HG02885 (cell line): Measurements from ENCODE around the gene PUSL1.

ENCODE experiments used
- ATAC-seq: cut with Tn5 transposase; IDR thresholded peaks from one replicate; pipeline ENCODE4 v1.9.1; 2021; ENCODE audit warnings: mild to moderate bottlenecking; ENCODE audit not compliant: unreplicated experiment, poor library complexity

PUSL1 gene

DNA sequence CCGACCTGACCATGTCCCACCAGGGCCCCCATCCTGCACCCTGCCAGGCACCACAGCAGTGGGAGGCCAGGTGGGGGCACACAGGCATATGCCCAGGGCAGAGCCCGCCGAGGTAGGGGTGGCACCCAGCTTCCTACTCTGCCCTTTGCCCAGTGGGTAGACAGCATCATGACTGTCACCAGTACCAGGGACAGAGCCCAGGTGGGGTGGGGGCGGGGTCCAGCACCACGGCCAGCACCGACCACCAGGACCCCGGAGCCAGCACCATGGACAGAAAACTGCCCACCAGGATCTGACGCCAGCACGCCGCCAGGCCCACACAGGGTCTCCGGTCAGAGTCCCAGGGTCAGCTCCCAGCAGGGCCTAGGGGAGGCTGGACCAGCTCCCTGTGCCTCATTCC lies 26.4 kb downstream of the PUSL1 start:
- ATAC-seq, result no peak

DNA sequence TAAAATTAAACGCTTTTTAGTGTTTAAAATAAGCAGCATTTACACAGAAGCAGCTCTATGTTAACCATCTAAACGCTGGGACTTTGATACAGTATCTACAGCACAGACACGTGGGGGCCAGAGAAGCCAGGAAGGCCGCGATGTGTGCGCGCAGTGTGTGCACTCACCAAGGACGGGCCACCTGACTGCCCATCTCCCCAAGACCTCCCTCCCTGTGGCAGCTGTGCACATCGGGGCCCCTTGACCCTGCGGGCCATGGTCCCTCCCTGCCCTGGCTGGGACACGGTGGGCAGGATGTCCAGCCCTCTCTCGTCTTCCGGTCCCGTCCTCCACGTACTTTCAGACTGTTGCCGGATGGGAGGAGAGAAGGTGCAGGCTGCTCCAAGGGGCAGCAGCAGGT lies 26.9 kb downstream of the PUSL1 start:
- ATAC-seq, result no peak

DNA sequence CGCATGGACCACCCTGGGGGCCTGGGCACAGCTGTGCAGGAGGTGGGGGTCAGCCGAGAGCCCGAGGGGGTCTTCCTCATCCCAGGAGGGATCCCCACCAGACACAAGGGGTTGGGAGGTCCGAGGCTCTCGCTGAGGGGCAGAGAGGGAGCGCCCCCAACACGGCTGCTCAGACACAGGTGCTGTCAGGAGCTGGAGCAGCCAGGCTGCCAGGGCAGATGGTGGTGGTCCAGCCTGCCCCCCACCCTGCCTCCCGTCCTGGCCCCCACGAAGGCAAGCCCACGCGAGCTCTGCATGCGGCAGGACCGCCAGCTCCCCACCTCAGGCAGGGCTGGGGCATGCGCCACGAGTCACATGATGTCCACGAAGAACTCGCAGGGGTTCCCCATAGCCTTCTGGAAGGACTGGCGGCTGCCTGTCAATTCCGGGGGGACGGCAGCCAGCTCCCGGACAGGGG lies 27.4 kb downstream of the PUSL1 start:
- no peak for ATAC-seq

DNA sequence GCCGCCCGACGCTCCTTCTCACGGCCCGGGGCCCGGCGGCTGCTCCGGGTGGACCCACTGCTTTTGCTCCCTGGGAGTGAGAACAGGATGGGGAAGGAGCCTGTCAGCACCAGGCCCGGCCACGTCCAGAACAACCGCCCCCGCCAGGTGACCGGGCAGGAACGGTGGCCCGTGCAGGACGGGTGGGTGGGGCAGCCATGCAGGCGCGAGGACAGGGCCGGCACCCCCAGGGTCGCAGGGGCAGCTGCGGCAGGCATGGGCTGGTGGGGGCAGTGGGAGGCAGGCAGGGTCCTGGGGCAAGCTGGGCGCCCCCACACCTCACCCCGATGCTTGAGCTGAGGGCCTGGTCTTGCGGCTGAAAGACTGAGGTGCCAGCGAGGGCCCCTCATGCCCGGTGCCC lies 28.0 kb downstream of the PUSL1 start:
- ATAC-seq, result no peak

DNA sequence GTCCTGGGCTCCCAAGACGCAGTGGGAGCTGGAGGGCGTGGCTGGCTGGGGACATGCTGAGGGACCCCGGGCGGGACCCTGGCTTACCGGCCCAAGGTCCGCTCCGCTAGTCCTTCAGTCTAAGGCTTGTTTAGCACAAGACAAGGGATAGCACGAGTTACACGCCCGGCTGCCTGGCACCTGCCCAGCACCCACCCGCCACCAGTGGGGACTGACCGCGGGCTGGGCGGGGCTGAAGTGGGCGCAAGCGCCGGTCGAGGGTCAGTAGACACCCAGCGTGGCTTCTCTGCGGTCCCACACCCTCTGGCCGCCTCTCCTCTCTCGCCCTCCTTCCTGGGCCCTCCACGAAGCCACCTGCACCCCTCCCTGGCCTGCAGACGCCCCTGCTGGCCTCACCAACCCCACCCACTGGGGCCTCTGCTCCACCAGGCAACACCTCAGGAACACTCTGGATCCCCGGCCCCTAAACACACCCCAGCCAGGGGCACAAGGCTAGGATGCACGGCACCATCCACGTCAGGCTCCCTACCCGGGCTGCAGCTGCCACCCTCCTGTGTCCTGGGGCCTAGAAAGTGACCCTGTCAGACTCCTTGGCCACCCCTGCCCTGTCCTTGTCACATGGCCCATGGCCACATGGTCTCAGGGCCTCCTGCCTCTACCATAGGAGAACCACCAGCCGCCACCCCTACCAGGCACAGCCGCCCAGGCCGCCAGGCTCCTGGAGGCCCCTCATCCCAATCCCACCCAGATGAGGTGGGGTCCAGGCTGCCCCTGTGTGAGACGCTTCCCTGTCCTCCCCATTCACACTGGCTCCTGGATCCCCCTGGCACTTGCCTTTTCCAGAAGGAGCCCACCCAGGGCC lies 28.8 kb downstream of the PUSL1 start:
- no peak for ATAC-seq

DNA sequence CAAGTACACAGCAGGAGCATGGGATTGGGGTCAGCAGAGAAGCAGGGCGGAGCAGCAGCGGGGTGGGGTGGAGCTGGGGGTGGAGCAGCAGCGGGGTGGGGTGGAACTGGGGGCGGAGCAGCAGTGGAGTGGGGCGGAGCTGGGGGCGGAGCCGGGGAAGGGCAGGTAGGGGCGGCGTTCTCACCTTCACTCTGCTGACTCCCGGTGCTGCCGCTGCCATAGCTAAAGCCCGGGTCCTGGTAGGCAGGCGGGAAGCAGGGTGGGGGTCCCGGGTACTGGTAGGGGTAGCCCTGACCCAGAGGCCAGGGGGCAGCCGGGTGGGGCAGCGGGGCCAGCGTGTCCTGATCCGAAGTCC lies 29.4 kb downstream of the PUSL1 start:
- no peak for ATAC-seq

DNA sequence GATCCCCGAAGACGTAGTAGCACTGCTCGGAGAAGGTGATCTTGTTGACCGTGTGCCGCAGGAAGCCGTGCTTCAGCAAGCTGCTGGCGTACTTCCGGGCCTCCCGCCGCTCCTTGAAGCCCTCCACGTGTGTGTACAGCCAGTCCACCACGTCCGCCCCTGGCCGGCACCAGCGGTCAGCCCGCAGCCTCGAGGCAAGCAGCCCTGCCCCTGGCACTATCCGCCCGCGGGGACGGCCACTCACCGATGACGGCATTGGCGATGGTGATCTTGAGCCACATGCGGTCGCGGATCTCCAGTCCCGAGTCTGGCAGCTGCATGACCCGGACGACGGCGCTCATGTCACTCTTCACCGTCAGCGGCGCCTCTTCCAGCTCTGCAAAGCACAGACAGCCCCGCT lies 29.9 kb downstream of the PUSL1 start:
- ATAC-seq, result no peak

DNA sequence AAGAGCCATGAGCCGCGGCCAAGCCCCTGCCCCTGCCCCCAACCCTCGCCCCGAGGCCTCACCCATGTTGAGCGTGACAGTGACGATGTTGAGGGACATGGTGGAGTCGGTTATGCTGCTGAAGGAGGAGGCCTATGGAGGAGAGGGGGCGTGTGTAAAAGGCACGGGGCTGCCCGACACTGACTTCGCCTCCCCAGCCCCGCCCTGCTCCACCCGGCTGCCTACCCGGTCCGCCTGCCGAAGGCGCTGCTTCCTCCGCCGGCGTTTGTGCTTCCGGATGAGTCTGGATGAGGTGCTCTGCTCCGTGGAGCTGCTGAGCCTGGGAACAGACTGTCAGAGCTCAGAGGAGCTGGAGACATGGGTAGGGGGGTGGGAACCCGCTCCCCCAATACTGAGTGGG lies 31.8 kb downstream of the PUSL1 start:
- no peak for ATAC-seq

DNA sequence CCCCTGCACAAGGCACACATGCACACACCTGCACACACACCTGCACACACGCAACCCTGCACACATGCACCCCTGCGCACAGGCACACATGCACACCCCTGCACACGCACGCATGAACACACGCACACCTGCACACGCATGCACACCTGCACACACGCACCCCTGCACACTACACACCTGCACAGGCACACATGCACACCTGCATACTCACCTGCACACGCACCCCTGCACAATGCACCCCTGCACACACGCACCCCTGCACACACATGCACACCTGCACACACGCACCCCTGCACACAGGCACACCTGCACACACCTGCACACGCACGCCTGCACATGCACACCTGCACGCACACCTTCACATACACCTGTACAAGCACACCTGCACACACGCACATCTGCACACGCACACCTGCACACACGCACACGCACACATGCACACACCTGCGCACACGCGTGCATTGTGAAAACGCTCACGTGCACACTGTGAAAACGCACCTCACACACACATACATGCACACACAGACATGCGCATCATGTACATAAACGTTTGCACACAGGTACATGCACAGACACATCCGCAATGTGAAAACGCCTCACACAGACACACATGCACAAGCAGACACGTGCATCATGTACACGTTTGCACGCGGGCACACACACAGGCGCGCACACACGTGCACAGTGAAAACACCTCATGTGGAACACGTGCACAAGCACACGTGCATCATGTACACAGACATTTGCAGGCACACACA lies 32.6 kb downstream of the PUSL1 start:
- ATAC-seq, result no peak

DNA sequence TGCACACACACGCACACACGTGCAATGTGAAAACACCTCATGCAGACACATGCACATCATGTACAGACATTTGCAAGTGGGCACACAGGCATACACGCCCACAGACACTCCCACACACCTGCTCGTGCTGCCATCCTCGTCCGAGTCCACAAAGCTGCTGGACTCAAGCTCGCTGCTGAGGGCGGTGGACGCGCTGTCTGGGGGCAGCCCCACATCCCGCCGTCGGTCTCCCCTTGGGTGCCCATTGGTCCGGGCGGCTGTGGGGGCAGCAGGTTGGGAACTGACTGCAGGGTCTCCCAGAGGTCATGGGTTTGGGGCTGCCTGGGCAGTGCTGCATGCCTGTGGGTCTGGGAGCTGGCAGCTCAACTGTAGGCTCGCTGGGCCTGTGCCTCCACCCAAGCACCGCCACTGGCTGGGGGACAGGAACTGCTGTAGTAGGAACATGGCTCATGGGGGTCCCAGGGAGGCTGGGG lies 33.2 kb downstream of the PUSL1 start:
- no peak for ATAC-seq

DNA sequence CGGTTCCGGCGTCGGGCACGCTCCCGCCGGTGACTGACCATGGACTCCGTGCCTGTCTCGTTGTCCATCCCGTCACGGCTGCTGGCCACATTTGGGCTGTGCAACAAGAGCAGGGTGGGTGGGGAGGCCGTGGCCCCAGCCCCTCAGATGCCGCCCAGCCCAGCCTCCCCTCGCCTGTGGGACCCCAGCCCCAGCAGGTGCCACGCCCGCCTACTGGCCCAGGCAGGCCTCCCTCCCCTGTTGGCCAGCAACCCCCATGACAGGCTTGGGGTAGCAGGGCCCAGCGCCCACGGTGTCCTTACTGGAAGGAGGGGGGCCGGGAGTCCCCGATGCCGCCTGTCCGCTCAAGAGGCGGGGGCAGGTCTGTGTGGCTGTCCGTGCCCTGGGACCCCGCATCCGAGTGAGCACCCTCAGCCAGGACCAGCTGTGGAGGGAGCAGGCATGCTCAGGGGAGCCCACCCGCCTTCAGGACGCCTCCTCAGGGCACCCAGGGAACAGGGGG lies 33.7 kb downstream of the PUSL1 start:
- ATAC-seq, result no peak

DNA sequence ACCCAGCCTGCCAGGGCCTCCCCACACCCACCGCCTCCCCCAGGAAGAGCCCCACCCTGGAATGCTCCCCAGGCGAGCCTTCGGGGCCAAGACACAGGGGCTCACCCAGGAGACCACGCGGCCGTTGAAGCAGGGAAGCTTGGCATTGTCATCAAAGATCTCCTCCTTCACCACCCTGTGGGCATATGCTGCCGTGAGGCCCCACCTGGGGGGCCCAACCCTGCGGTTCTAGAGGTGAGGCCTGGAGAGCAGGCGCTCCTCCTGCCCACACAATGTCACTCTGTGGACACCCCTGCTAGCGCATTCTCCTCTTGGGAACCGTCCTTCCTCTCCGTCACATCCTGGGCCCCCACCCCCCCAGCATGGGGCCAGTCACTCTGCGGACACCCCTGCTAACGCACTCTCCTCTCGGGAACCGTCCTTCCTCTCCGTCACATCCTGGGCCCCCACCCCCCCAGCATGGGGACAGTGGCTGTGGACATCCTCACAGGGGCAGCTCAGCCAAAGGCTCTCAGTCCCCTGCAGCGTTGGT lies 34.3 kb downstream of the PUSL1 start:
- ATAC-seq, result no peak

DNA sequence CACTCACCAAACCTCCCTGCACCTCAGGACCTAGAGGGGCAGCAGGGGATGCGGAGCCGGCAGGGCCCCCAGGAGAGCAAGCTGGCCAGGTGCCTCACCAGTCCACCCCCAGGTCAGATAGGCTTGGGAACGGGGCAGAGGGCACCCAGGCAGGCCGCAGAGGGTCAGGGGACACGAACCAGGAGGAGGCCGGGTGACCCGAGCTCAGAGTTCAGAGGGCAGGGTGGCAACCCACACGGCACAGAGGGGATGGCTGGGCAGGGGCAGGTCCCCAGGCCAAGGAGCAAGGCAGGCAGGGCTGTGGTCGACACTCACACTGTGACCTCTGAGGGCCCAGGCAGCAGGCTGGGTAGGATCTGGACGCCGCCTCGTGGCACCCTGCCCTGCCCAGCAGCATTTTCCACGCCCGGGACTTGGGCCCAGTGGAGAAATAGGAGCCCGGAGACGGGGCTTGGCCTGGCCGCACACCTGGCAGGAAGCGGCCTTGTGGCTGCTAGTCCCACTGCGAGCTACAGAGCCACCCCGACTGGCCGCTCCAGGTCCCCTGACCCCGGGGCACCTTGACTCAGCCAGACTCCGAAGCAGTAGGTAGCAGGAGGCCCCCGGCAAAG lies 35.5 kb downstream of the PUSL1 start:
- no peak for ATAC-seq

DNA sequence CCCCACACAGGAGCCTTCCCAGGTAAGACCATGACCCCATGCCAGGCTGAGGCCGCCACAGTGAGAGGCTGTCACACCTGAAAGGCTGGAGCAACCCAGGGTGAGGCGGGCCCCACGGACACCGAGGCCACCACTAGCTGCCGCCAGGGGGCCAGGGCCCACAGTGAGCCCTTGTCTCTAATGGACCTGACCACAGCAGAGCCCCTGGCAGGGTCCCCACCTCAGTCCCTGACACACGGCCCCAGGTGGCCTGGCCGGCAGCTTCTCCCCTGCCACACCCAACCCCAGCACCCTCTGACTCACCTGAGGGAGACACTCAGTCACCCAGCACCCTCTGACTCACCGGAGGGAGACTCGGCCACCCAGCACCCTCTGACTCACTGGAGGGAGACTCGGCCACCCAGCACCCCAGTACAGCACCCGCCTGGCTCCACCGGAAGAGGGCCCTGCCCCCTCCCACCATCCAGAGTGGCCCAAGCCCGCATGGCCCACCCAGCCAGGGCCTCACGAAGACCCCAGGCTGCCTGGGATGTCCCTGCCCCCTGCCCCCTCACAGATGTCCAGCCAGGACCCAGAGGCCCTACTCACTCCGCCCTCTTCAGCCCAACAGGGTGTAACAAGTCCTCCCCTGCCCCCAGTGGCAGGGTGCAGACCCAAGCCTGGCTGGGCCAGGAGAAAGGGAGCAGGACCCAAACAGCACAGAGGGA lies 36.4 kb downstream of the PUSL1 start:
- no peak for ATAC-seq

DNA sequence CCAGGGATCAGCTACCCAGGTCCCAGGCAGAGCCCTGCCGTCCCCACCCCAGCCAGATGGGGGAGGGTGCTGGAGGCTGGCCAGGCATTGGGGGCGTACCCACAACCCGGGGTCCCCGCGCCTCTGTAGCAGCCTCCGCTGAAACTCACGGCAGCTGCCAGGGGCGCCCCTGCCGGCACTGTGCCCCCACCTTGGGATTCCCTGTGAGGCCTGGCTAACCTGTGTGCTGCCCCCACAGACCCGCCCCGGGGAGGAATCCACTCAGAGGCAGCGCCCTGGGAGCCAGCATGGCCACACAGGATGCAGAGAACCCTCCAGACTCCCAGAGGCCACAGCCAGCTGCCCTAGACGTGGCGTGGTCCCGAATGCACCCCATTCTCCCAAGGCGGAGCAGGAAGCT lies 37.0 kb downstream of the PUSL1 start:
- ATAC-seq, result no peak

DNA sequence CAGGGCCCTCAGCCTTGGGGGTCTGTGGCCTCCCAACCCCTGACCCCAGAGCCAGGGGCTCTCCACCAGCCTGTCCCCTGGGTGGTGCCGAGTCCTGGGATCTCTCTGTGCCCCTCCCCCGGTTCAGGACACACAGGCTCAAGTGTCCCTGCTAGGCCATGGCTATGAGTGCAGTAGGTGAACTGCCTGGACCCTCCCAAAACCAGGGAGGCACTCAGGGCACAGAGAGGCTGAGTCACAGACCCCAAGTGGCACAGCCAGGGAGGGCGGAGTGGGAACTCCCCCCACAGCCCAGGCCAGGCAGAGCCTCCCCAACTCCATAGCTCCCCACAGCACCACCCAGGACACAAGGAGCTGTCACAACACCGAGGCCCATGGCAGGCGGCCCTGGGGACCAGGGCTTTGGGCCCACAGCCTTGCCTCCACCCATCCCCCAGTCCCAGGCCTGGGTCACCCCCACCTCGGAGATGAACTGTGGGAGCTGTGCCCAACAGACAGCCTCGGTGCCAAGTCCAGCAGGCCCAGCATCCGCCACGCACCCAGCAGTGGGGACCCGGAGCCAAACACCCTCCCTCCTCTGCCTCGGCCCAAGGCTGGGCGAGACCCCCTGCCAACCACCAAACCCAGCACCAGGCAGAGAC lies 37.6 kb downstream of the PUSL1 start:
- no peak for ATAC-seq

DNA sequence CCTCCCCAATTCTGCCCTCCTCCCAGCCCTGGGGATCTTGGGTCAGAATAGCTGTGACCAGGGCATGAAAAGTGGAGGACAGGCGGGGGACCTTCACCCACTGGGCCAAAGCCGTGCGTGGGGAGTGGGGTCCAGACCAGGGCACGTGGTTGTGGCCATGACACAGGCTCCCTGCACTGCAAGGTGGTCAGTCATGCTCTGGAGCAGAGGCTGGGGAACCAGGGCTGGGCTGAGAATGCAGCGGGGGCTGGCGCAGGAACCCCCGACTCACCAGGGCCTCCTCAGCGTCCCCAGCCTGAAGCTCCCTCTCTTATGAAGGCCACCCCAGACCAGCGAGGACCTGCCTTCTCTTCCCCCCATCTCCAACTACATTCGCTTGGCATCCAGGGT lies 38.1 kb downstream of the PUSL1 start:
- ATAC-seq, result no peak

DNA sequence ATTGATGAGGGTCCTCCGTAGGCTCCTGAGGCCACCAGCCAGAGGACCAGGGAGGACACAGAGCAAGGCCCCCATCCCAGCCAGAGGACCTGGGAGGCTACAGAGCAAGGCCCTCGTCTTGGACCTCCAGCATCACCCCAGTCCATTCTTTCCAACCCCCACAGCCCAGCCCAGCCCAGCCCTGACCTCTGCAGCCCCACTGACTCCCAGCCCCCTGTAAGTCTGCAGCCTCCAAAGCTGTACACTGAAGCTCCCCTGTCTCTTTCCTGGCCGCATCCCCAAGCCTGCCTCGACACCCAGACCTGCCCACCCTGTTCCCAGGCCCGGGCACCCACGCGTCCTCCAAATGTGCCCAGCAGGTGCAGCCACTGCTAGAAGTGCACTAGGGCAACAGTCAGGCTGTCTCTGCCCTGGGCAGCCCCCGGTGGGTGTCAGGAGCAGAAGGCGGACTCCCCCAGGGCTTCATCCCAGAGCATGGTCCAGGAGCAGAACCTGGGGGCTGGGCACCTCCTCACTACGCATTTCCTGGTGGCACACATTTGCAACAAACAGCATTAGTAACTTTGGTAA lies 38.7 kb downstream of the PUSL1 start:
- no peak for ATAC-seq

DNA sequence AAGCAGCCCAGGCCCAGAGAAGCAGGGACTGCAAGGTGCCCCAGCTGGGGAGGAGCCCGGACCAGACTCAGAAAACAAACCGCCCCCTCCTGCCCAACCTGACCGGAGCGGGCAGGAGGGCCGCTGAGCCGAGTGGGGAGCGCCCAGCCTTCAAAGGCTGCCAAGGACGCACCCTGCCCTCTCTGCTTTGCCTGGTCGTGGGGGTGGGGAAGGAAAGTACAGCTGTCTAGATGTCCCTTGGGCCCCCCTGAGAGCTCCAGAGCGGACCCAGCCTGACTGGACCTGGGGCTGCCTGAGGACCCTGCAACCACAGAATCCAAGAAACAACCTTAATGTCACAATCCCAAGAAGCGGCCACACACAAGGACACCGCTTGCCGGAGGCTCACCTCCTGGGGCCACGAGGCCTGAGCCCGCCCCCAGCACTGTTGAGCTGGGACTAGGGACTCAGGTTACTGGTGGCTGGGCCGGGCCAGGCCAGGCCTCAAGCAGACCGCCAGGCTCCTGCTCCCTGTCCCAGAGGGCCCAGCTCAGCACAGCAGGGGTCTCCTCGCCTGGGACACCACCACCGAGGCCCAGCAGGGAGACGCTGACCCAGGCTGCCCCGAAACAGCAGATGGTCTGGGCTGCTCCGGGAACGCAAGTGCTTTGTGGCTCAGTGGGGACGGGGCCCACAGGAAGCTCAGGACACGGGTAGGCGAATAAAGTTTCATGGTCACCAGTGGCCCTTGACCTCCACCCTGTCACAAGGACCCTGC lies 39.4 kb downstream of the PUSL1 start:
- ATAC-seq, result no peak
